ENCODE measurements around the gene GYS1. TPM values are rescaled to one million over a fixed set of nuclear protein-coding genes. Genes with fewer than 3 reads are reported as not detected.

The GYS1 gene
- total and polyA plus RNA-seq, 8 donors, result 42.5 to 56.3 (median 48.7) TPM

DNA sequence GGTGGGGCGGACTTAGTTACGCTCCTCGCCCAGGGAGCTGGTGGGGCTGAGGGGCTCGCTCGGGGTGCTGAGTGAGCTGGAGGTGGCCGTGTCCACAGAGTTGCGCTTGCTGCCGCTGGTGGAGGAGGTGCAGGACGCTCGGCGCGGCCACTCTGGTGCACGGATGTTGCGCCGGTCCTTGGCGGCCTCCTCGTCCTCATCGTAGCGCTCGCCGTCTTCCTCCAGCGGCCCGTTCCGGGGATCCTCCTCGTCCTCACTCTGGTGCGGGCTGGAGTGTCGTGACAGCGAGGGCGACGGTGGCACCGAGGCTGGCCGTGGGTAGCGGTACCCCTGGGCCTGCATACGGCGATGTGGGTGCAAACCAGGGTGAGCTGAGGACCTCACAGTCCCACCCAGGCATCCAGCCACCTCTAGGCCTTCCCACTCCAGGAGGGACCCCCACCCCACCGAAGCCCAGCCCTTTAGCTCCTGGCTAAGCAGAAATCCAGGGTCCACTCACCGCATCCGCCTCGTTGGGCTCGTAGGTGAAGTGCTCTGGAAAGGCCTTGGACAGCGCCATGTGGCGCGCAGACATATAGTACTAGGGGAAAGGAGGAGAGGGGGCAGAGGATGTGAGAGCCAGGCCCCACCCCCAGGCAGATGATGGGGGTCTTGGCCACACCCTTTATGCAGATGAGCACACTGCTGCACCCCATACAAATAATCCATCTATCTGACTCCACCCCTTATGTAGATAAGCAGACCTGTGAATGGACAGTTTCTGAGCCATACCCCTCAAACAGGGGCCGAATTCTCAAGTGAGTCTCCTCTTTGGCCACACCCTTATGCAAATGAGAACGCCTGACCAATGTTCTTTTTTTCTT is 23.6 kb downstream of the GYS1 start:
- ATAC-seq (no peak), DNase-seq (peak in 1 of 4 donors; percentile 84)
- TF ChIP-seq, protein P1, sequence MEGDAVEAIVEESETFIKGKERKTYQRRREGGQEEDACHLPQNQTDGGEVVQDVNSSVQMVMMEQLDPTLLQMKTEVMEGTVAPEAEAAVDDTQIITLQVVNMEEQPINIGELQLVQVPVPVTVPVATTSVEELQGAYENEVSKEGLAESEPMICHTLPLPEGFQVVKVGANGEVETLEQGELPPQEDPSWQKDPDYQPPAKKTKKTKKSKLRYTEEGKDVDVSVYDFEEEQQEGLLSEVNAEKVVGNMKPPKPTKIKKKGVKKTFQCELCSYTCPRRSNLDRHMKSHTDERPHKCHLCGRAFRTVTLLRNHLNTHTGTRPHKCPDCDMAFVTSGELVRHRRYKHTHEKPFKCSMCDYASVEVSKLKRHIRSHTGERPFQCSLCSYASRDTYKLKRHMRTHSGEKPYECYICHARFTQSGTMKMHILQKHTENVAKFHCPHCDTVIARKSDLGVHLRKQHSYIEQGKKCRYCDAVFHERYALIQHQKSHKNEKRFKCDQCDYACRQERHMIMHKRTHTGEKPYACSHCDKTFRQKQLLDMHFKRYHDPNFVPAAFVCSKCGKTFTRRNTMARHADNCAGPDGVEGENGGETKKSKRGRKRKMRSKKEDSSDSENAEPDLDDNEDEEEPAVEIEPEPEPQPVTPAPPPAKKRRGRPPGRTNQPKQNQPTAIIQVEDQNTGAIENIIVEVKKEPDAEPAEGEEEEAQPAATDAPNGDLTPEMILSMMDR (IDR thresholded peaks at IDR 0.05), result no peak
- Histone ChIP-seq H3K27ac (peak overlapping the region in 1 of 2 donors; percentile 96), H3K9me3 (no peaks in the 10 kb centered on the region), H3K4me1 (peaks cover 3 to 45% of the 10 kb centered on the region in 2 donors), H3K36me3 (peaks cover 2 to 80% of the 10 kb centered on the region in 2 donors), H3K4me3 (no peak overlapping the region), H3K27me3 (no peaks in the 10 kb centered on the region)
- intact Hi-C loops (cut with DNase I), result no loop called here

DNA sequence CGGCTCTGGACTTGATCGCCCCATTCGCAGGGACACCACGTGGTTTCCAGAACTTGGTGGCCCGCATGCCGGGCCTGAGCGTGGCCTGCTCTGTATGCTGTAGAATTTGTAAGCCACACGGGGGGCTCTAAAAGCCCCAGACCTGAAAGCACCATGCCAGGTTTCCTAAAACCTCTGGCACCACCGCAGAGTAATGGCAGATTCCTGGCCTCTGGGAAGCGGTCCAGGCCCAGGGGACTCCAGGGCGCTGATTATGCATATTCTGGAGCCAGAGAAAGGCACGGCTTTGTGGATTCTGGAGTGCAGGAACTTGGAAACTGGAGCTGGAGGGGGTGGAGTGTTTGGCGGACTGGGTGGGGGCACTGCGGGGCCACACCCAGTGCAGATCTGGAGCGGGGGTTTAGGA is 24.3 kb downstream of the GYS1 start:
- Histone ChIP-seq H3K36me3 (peaks cover 2 to 73% of the 10 kb centered on the region in 2 donors), H3K4me1 (peaks cover 7 to 52% of the 10 kb centered on the region in 2 donors), H3K27ac (peak overlapping the region; percentile 96 to 97), H3K27me3 (no peaks in the 10 kb centered on the region), H3K9me3 (no peaks in the 10 kb centered on the region), H3K4me3 (no peak overlapping the region)
- intact Hi-C loops (cut with DNase I), result no loop called here
- ATAC-seq, result no peak
- no peak for DNase-seq
- TF ChIP-seq, protein P1 (IDR thresholded peaks at IDR 0.05), result no peak

DNA sequence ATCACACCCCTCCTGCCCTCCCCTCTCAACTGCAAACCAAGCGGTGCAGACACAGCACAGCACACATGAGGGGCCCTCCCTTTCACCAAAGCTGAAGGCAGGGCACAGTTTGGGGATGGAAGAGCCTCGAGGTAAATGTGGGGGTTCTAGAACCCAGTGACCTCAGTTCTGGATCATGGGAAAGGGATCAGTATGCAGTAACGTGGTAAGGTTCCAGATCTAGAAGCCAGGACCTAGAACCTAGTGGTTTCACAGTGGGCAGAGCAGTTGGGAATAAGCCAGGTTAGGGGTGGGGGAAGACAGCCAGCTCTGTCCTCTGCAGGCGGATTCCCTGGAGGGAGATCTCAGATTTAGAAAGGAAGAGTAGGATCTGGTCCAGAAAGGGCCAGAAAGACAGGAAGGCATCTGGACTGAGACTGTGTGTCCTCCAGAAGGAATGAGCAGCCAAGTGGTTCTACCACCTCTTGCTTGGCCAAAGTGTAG is 24.9 kb downstream of the GYS1 start:
- ATAC-seq (no peak), DNase-seq (no peak)
- intact Hi-C loops (cut with DNase I), result no loop called here
- peak overlapping the region; percentile 96 to 97 for H3K27ac ChIP-seq
- no peaks in the 10 kb centered on the region for H3K27me3 ChIP-seq
- H3K4me3 ChIP-seq, result peak overlapping the region in 1 of 2 donors; percentile 92
- peaks cover 2 to 67% of the 10 kb centered on the region in 2 donors for H3K36me3 ChIP-seq
- peaks cover 13 to 58% of the 10 kb centered on the region in 2 donors for H3K4me1 ChIP-seq
- TF ChIP-seq, protein P1 (IDR thresholded peaks at IDR 0.05), result no peak
- H3K9me3 ChIP-seq, result no peaks in the 10 kb centered on the region

- DNase-seq (peak in 1 of 4 donors; percentile 87), ATAC-seq (peak; percentile 4)
- Histone ChIP-seq H3K36me3 (peaks cover 2 to 61% of the 10 kb centered on the region in 2 donors), H3K4me1 (peaks cover 13 to 63% of the 10 kb centered on the region in 2 donors), H3K27me3 (no peaks in the 10 kb centered on the region), H3K4me3 (peak overlapping the region; percentile 90 to 92), H3K27ac (peak overlapping the region; percentile 96 to 97), H3K9me3 (no peaks in the 10 kb centered on the region)
- intact Hi-C loops (cut with DNase I), result no loop called here
- TF ChIP-seq, protein P1 (IDR thresholded peaks at IDR 0.05), result no peak
These were observed 25.5 kb downstream of the GYS1 start for GRCh38 chr19:48967346-48968178.
